Fibroblast of lung (primary cell): ENCODE data around the gene MBNL1. TPM values are rescaled to one million over a fixed set of nuclear protein-coding genes. Genes with fewer than 3 reads are reported as not detected.

Source experiments
- DNase-seq, 2 donors: peaks; one replicate each; pipeline versions ENCODE4 v3.0.0 to v3.0.0-alpha.2; 2010; ENCODE audit warnings: low read depth in 2 of 2
- H2AFZ ChIP-seq: 2 replicates; pipeline ENCODE4 v1.5.1; 2012; ENCODE audit warnings: low read length, control low read depth, inconsistent platforms
- H3K27ac ChIP-seq: 2 replicates; pipeline ENCODE4 v1.5.1; 2011; ENCODE audit warnings: low read length, control low read depth; ENCODE audit not compliant: insufficient read depth
- H3K27me3 ChIP-seq: 2 replicates; pipeline ENCODE4 v1.5.1; 2011; ENCODE audit warnings: mild to moderate bottlenecking, low read length; ENCODE audit not compliant: control insufficient read depth, insufficient read depth
- H3K36me3 ChIP-seq: 2 replicates; pipeline ENCODE4 v1.5.1; 2011; ENCODE audit warnings: low read length; ENCODE audit not compliant: control insufficient read depth, insufficient read depth
- H3K4me1 ChIP-seq: 2 replicates; pipeline ENCODE4 v1.5.1; 2011; ENCODE audit warnings: low read length; ENCODE audit not compliant: control insufficient read depth, insufficient read depth; ENCODE audit errors: extremely low read depth
- H3K4me2 ChIP-seq: 2 replicates; pipeline ENCODE4 v1.5.1; 2011; ENCODE audit warnings: low read length, control low read depth; ENCODE audit not compliant: insufficient read depth; ENCODE audit errors: extremely low read depth
- H3K4me3 ChIP-seq, 4 experiments: fragments of 200-600 bp in 1 of 4; sonication (generic) in 1 of 4; replicated peaks in 1 of 4; 2 replicates each; pipeline ENCODE4 v1.5.1; 2011 to 2016; ENCODE audit warnings: low read length in 4 of 4, low read depth in 3 of 4, mild to moderate bottlenecking in 3 of 4, control low read depth in 2 of 4, inconsistent platforms in 1 of 4, mixed read lengths in 1 of 4; ENCODE audit not compliant: insufficient read depth in 1 of 4; ENCODE audit errors: control extremely low read depth in 1 of 4
- H3K79me2 ChIP-seq: 2 replicates; pipeline ENCODE4 v1.5.1; 2012; ENCODE audit warnings: mild to moderate bottlenecking, low read length, inconsistent platforms; ENCODE audit not compliant: control insufficient read depth, insufficient read depth
- H3K9ac ChIP-seq: 2 replicates; pipeline ENCODE4 v1.5.1; 2011; ENCODE audit warnings: mild to moderate bottlenecking, low read length, control low read depth; ENCODE audit not compliant: insufficient read depth
- H3K9me3 ChIP-seq: 2 replicates; pipeline ENCODE4 v1.5.1; 2012; ENCODE audit warnings: low read depth, low read length; ENCODE audit not compliant: control insufficient read depth, insufficient read depth
- H4K20me1 ChIP-seq: 2 replicates; pipeline ENCODE4 v1.5.1; 2011; ENCODE audit warnings: low read length; ENCODE audit not compliant: control insufficient read depth, insufficient read depth; ENCODE audit errors: extremely low read depth
- CTCF ChIP-seq, 2 donors: IDR thresholded peaks in 1 of 2; conservative IDR thresholded peaks in 1 of 2; 1 replicate in 1 of 2; 2 replicates in 1 of 2; pipeline ENCODE4 v1.5.1; 2011 to 2012; ENCODE audit warnings: low read length in 2 of 2, control low read depth in 1 of 2, inconsistent platforms in 1 of 2, low read depth in 1 of 2, mild to moderate bottlenecking in 1 of 2
- EZH2 ChIP-seq: IDR thresholded peaks from 2 replicates; pipeline ENCODE4 v1.5.1; 2012; ENCODE audit warnings: low read length, control low read depth, mild to moderate bottlenecking; ENCODE audit errors: missing control alignments
- polyA plus RNA-seq, 2 donors: library from polyadenylated mRNA; depleted of rRNA in 1 of 2; stranded (reverse) in 1 of 2; unstranded in 1 of 2; fragments of >200 nt; gene quantifications; 2 replicates each; pipeline ENCODE4 v1.2.1, GENCODE V29; 2011 to 2012; ENCODE audit warnings: missing spikeins in 1 of 2
- total RNA-seq: library from RNA; depleted of rRNA; stranded (reverse); fragments of >200 nt; gene quantifications from 2 replicates; pipeline ENCODE4 v1.2.1, GENCODE V29; 2014

MBNL1 gene
- total and polyA plus RNA-seq, 2 donors (not counting 1 experiment from before 2014, with no cell fraction given): 150 to 213 TPM

GRCh38 chr3:152266221-152266995, 2.3 kb upstream of the MBNL1 start:
- Histone ChIP-seq H3K27ac (peak overlapping the region; percentile 95), H3K27me3 (no peaks in the 10 kb centered on the region), H3K36me3 (no peaks in the 10 kb centered on the region), H3K79me2 (peaks cover 39% of the 10 kb centered on the region), H3K9ac (peak overlapping the region; percentile 41), H2AFZ (no peak overlapping the region), H3K9me3 (no peaks in the 10 kb centered on the region), H3K4me3 (peak overlapping the region in 2 of 4 experiments; percentile 39 to 81), H3K4me2 (peak overlapping the region; percentile 82), H3K4me1 (peaks cover 15% of the 10 kb centered on the region), H4K20me1 (peaks cover 1% of the 10 kb centered on the region)
- no peak for TF ChIP-seq CTCF (conservative IDR thresholded peaks at IDR 0.05 in 1 of 2, IDR thresholded peaks at IDR 0.05 in 1 of 2; ENCODE audit: low read depth in 1 of 2, low read length in 2 of 2)
- TF ChIP-seq EZH2: no peak
- DNase-seq: peak; percentile 98 to 99

GRCh38 chr3:152267831-152268554, 736 bp upstream of the MBNL1 start:
- peak overlapping the region; percentile 93 for H3K9ac ChIP-seq
- H3K79me2 ChIP-seq: peaks cover 55% of the 10 kb centered on the region
- H3K4me2 ChIP-seq: peak overlapping the region; percentile 82
- H2AFZ ChIP-seq: no peak overlapping the region
- H3K36me3 ChIP-seq: no peaks in the 10 kb centered on the region
- peak overlapping the region; percentile 95 for H3K27ac ChIP-seq
- no peaks in the 10 kb centered on the region for H3K27me3 ChIP-seq
- H4K20me1 ChIP-seq: peaks cover 1% of the 10 kb centered on the region
- peak in 1 of 2 donors; percentile 31 for DNase-seq
- H3K9me3 ChIP-seq: no peaks in the 10 kb centered on the region
- H3K4me3 ChIP-seq: peak overlapping the region; percentile 81 to 96 (median 94)
- TF ChIP-seq EZH2 (no peak), CTCF (conservative IDR thresholded peaks at IDR 0.05 in 1 of 2, IDR thresholded peaks at IDR 0.05 in 1 of 2; ENCODE audit: low read depth in 1 of 2, low read length in 2 of 2) (no peak)
- H3K4me1 ChIP-seq: peaks cover 15% of the 10 kb centered on the region
